H1 (cell line): ENCODE results near the gene CCDC178. TPM values are rescaled to one million over a fixed set of nuclear protein-coding genes. Genes with fewer than 3 reads are reported as not detected.

Experiments
- CTCF ChIA-PET: fragments of 300-600 bp; sonication (Branson Sonifier 250); formaldehyde crosslinking; loops from one replicate; lab custom pipeline; 2021; ENCODE audit not compliant: partially characterized antibody; lab: Charles Lee
- POLR2A ChIA-PET: fragments of 300-600 bp; sonication (Branson Sonifier 250); formaldehyde crosslinking; loops from one replicate; lab custom pipeline; 2021; ENCODE audit warnings: inconsistent platforms; ENCODE audit not compliant: partially characterized antibody; lab: Charles Lee
- DNase-seq, 2 experiments: peaks; one replicate each; pipeline versions ENCODE4 v3.0.0 to v3.0.0-alpha.2; 2010 to 2022; ENCODE audit warnings: low spot score in 2 of 2, low read depth in 1 of 2, mixed read lengths in 1 of 2
- FAIRE-seq: peaks from 2 replicates; lab custom pipeline; 2011; peaks lifted over from hg19 to GRCh38; lab: Jason Lieb, UNC
- H2AFZ ChIP-seq: 2 replicates; pipeline ENCODE4 v1.8.1; 2012; ENCODE audit warnings: low read length, inconsistent platforms
- H2AK5ac ChIP-seq: 2 replicates; pipeline ENCODE4 v1.6.1; 2013; ENCODE audit warnings: low read depth, low read length
- H2BK120ac ChIP-seq: replicated peaks from 2 replicates; pipeline ENCODE3; 2013; ENCODE audit warnings: low read depth, low read length, inconsistent platforms
- H2BK12ac ChIP-seq: 2 replicates; pipeline ENCODE4 v1.6.1; 2013; ENCODE audit warnings: low read depth, low read length
- H2BK15ac ChIP-seq: 2 replicates; pipeline ENCODE4 v1.6.1; 2013; ENCODE audit warnings: low read length
- H2BK20ac ChIP-seq: 2 replicates; pipeline ENCODE4 v1.6.1; 2013; ENCODE audit warnings: low read length
- H2BK5ac ChIP-seq: 2 replicates; pipeline ENCODE4 v1.6.1; 2013; ENCODE audit warnings: low read depth, low read length
- H3K14ac ChIP-seq: 2 replicates; pipeline ENCODE4 v1.6.1; 2013; ENCODE audit warnings: inconsistent platforms; ENCODE audit not compliant: insufficient read length
- H3K18ac ChIP-seq: 2 replicates; pipeline ENCODE4 v1.6.1; 2013; ENCODE audit warnings: low read length; ENCODE audit errors: extremely low read depth
- H3K23ac ChIP-seq: 2 replicates; pipeline ENCODE4 v1.6.1; 2013; ENCODE audit warnings: inconsistent platforms; ENCODE audit not compliant: insufficient read length
- H3K23me2 ChIP-seq: 2 replicates; pipeline ENCODE4 v1.6.1; 2013; ENCODE audit warnings: low read depth, low read length
- H3K27ac ChIP-seq: 2 replicates; pipeline ENCODE4 v1.6.1; 2011; ENCODE audit warnings: low read depth, low read length, inconsistent platforms
- H3K27me3 ChIP-seq, 4 experiments: replicated peaks in 1 of 4; 1 replicate in 1 of 4; 2 replicates in 3 of 4; pipeline versions ENCODE4 v1.6.1 to v1.8.1; 2011 to 2013; ENCODE audit warnings: low read length in 3 of 4, mild to moderate bottlenecking in 3 of 4, inconsistent platforms in 2 of 4, mixed read lengths in 2 of 4, moderate library complexity in 1 of 4; ENCODE audit not compliant: control insufficient read depth in 3 of 4, insufficient read depth in 3 of 4; ENCODE audit errors: extremely low read depth in 1 of 4
- H3K36me3 ChIP-seq, 4 experiments: 2 replicates each; pipeline versions ENCODE4 v1.6.1 to v1.8.1; 2011 to 2013; ENCODE audit warnings: mild to moderate bottlenecking in 4 of 4, low read length in 3 of 4, moderate library complexity in 2 of 4, control low read depth in 1 of 4, inconsistent platforms in 1 of 4; ENCODE audit not compliant: insufficient read depth in 4 of 4, control insufficient read depth in 2 of 4
- H3K4ac ChIP-seq: replicated peaks from 2 replicates; pipeline ENCODE3; 2013; ENCODE audit warnings: low read length, low read depth, mixed read lengths, inconsistent platforms; ENCODE audit not compliant: insufficient read length
- H3K4me1 ChIP-seq, 4 experiments: replicated peaks in 1 of 4; 1 replicate in 1 of 4; 2 replicates in 3 of 4; pipeline versions ENCODE4 v1.6.1 to v1.8.1; 2011 to 2013; ENCODE audit warnings: low read length in 3 of 4, inconsistent platforms in 2 of 4, mixed read lengths in 1 of 4; ENCODE audit not compliant: insufficient read depth in 4 of 4, control insufficient read depth in 3 of 4
- H3K4me2 ChIP-seq, 2 experiments: 2 replicates each; pipeline versions ENCODE4 v1.6.1 to v1.8.1; 2011 to 2013; ENCODE audit warnings: low read depth in 2 of 2, low read length in 2 of 2, control low read depth in 1 of 2, inconsistent platforms in 1 of 2, mild to moderate bottlenecking in 1 of 2; ENCODE audit not compliant: insufficient read depth in 1 of 2
- H3K4me3 ChIP-seq, 4 experiments: fragments of 200-600, 300-600 bp in 1 of 4; sonication (generic), shearing (Covaris generic), sonication (Bioruptor Twin) in 1 of 4; 2 replicates each; pipeline versions ENCODE4 v1.5.1 to v1.8.1; 2011 to 2016; ENCODE audit warnings: low read length in 4 of 4, low read depth in 3 of 4, control low read depth in 2 of 4, inconsistent platforms in 2 of 4, mild to moderate bottlenecking in 2 of 4, mixed read lengths in 1 of 4, moderate library complexity in 1 of 4; ENCODE audit not compliant: insufficient read depth in 2 of 4; ENCODE audit errors: extremely low read depth in 1 of 4
- H3K56ac ChIP-seq: replicated peaks from 2 replicates; pipeline ENCODE3; 2013; ENCODE audit warnings: low read depth, mild to moderate bottlenecking, mixed read lengths, low read length, inconsistent platforms; ENCODE audit not compliant: insufficient read length
- H3K79me1 ChIP-seq: 2 replicates; pipeline ENCODE4 v1.6.1; 2013; ENCODE audit warnings: low read depth, low read length, control low read depth
- H3K79me2 ChIP-seq, 2 experiments: 2 replicates each; pipeline versions ENCODE4 v1.6.1 to v1.8.1; 2012 to 2013; ENCODE audit warnings: low read length in 2 of 2, mild to moderate bottlenecking in 2 of 2, inconsistent platforms in 1 of 2; ENCODE audit not compliant: insufficient read depth in 2 of 2, control insufficient read depth in 1 of 2
- H3K9ac ChIP-seq, 4 experiments: replicated peaks in 1 of 4; 1 replicate in 1 of 4; 2 replicates in 3 of 4; pipeline versions ENCODE4 v1.6.1 to v1.8.1; 2011 to 2013; ENCODE audit warnings: low read depth in 3 of 4, low read length in 3 of 4, control low read depth in 2 of 4, mild to moderate bottlenecking in 2 of 4, moderate library complexity in 2 of 4, inconsistent platforms in 1 of 4; ENCODE audit errors: extremely low read depth in 1 of 4
- H3K9me3 ChIP-seq, 2 experiments: 2 replicates each; pipeline versions ENCODE4 v1.6.1 to v1.8.1; 2012 to 2013; ENCODE audit warnings: mild to moderate bottlenecking in 2 of 2, moderate library complexity in 2 of 2, control low read depth in 1 of 2, inconsistent platforms in 1 of 2, low read depth in 1 of 2, low read length in 1 of 2, mixed read lengths in 1 of 2; ENCODE audit not compliant: insufficient read depth in 2 of 2
- H4K20me1 ChIP-seq, 2 experiments: replicated peaks in 1 of 2; 2 replicates each; pipeline versions ENCODE3 to v1.8.1; 2011 to 2013; ENCODE audit warnings: inconsistent platforms in 2 of 2, low read length in 2 of 2, mild to moderate bottlenecking in 1 of 2; ENCODE audit not compliant: insufficient read depth in 2 of 2, control insufficient read depth in 1 of 2
- H4K5ac ChIP-seq: 2 replicates; pipeline ENCODE4 v1.6.1; 2013; ENCODE audit warnings: low read length, low read depth, mixed read lengths, inconsistent platforms; ENCODE audit not compliant: insufficient read length
- H4K8ac ChIP-seq: 2 replicates; pipeline ENCODE4 v1.8.0; 2013; ENCODE audit warnings: mild to moderate bottlenecking, moderate library complexity, low read length, inconsistent platforms; ENCODE audit not compliant: insufficient read depth; ENCODE audit errors: extremely low read depth
- H4K91ac ChIP-seq: replicated peaks from 2 replicates; pipeline ENCODE3; 2013; ENCODE audit warnings: low read length, mixed read lengths, inconsistent platforms; ENCODE audit not compliant: insufficient read length
- BACH1 ChIP-seq: IDR thresholded peaks from 2 replicates; pipeline ENCODE4 v1.6.1; 2012; ENCODE audit warnings: low read length, improper control_type of control experiment
- CBX8 ChIP-seq: fragments of 300-800, 300-1000 bp; sonication (generic); IDR thresholded peaks from 2 replicates; pipeline ENCODE4 v1.7.1; 2016; ENCODE audit warnings: low read depth, low read length, borderline replicate concordance
- CHD1 ChIP-seq: IDR thresholded peaks from 2 replicates; pipeline ENCODE4 v1.6.1; 2012; ENCODE audit warnings: low read depth, low read length, improper control_type of control experiment
- EGR1 ChIP-seq: IDR thresholded peaks from 2 replicates; pipeline ENCODE4 v1.6.1; 2011; ENCODE audit warnings: low read depth, low read length, borderline replicate concordance
- EP300 ChIP-seq, 2 experiments: IDR thresholded peaks; 1 replicate in 1 of 2; 2 replicates in 1 of 2; pipeline ENCODE4 v1.6.1; 2011 to 2012; ENCODE audit warnings: low read depth in 2 of 2, low read length in 2 of 2, mild to moderate bottlenecking in 2 of 2, borderline replicate concordance in 1 of 2, inconsistent platforms in 1 of 2, moderate library complexity in 1 of 2
- GTF2F1 ChIP-seq: IDR thresholded peaks from 2 replicates; pipeline ENCODE4 v1.6.1; 2012; ENCODE audit warnings: low read depth, low read length, improper control_type of control experiment, borderline replicate concordance
- HDAC2 ChIP-seq, 2 experiments: fragments of 300-600 bp in 1 of 2; sonication (generic) in 1 of 2; IDR thresholded peaks; 2 replicates each; pipeline ENCODE4 v1.6.1; 2011 to 2012; ENCODE audit warnings: low read depth in 2 of 2, low read length in 2 of 2, mild to moderate bottlenecking in 2 of 2, moderate library complexity in 2 of 2, borderline replicate concordance in 1 of 2, inconsistent platforms in 1 of 2
- RBBP5 ChIP-seq: IDR thresholded peaks from 2 replicates; pipeline ENCODE4 v1.7.1; 2012; ENCODE audit warnings: low read depth, mild to moderate bottlenecking, inconsistent platforms, low read length, moderate library complexity, borderline replicate concordance
- SP2 ChIP-seq: IDR thresholded peaks from 2 replicates; pipeline ENCODE4 v1.6.1; 2012; ENCODE audit warnings: mild to moderate bottlenecking, low read length, inconsistent platforms
- SRF ChIP-seq: IDR thresholded peaks from 2 replicates; pipeline ENCODE4 v1.6.1; 2011; ENCODE audit warnings: mild to moderate bottlenecking, low read depth, low read length, moderate library complexity
- TAF7 ChIP-seq: optimal IDR thresholded peaks from 2 replicates; pipeline ENCODE3; 2011; ENCODE audit warnings: low read depth, mild to moderate bottlenecking, inconsistent platforms, low read length, moderate library complexity, borderline replicate concordance
- WGBS, 2 experiments: shearing (Covaris generic) in 1 of 2; methylation state at CpG; one replicate each; pipeline versions ENCODE4 v1.1.6 to v1.1.7; 2013 to 2015; ENCODE audit warnings: low lambda C conversion rate in 2 of 2, mixed read lengths in 2 of 2, inconsistent platforms in 1 of 2, low coverage in 1 of 2, missing lambda C conversion rate in 1 of 2; ENCODE audit not compliant: insufficient replicate concordance in 2 of 2, insufficient coverage in 1 of 2, insufficient read length in 1 of 2; ENCODE audit errors: extremely low coverage in 1 of 2, missing lambda C conversion rate in 1 of 2; 5-methylcytosine and 5-hydroxymethylcytosine counted together
- polyA plus RNA-seq, 7 experiments: library from polyadenylated mRNA; depleted of rRNA in 3 of 7; stranded (reverse) in 5 of 7; unstranded in 2 of 7; fragments of >200 nt in 5 of 7; fragments of 200-250 nt in 2 of 7; gene quantifications; 1 replicate in 5 of 7; 2 replicates in 1 of 7; 4 replicates in 1 of 7; pipeline versions ENCODE4 v1.2.1 to v1.2.3, GENCODE V29; 2011 to 2013; ENCODE audit warnings: missing spikeins in 2 of 7, mixed read lengths in 2 of 7
- total RNA-seq: library from RNA; stranded (reverse); fragmentation: NEBNext Ultra II Directional; extraction: Animal tissue kit (Norgen Biotek cat#: 25700); gene quantifications from 2 replicates; pipeline ENCODE4 v1.2.1, GENCODE V29; 2021
- TF ChIP-seq, protein P1 (sequence below): IDR thresholded peaks from 2 replicates; pipeline ENCODE4 v1.6.1; 2012; ENCODE audit warnings: low read length, inconsistent platforms

Gene CCDC178
- total and polyA plus RNA-seq, 2 of the 8 experiments (the other 6 are each of a cell fraction or from before 2014, with no cell fraction given), result not detected

DNA sequence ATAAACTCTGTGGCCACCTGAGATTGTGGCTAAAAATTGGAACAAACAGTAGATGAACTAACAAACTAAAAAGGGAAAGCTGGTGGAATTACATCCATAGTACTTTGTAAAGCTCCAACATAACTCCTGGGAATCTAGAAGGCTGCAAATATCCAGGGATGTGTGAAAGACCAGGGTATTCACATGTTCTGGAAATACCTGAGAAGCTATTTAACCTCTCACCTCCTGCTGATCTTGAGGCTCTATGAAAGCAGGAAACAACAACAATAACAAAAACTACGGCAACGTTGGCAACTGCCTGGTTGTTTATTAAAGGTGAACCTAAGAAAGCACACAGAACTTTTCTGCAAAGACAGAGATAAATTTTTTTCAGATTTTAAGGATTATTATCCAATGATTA lies 171.3 kb downstream of the CCDC178 start:
- H4K20me1 ChIP-seq, result no peaks in the 10 kb centered on the region
- H2AK5ac ChIP-seq, result no peak overlapping the region
- H2BK15ac ChIP-seq, result no peak overlapping the region
- H2AFZ ChIP-seq, result peak overlapping the region; percentile 7
- H3K23ac ChIP-seq, result no peak overlapping the region
- no peak overlapping the region for H3K56ac ChIP-seq
- no peaks in the 10 kb centered on the region for H3K23me2 ChIP-seq
- no peak overlapping the region for H4K8ac ChIP-seq
- no peak overlapping the region for H2BK5ac ChIP-seq
- no peak overlapping the region for H2BK20ac ChIP-seq
- no peak overlapping the region for H3K18ac ChIP-seq
- H3K27ac ChIP-seq, result no peak overlapping the region; the same call in 1 of the 2 replicates
- H2BK12ac ChIP-seq, result no peak overlapping the region
- H3K9ac ChIP-seq, result no peak overlapping the region; a peak in 1 of 7 replicates
- no peak overlapping the region for H4K91ac ChIP-seq
- H3K9me3 ChIP-seq, result no peaks in the 10 kb centered on the region
- 43% methylated on average over 2 of the region's 2 CpGs; no CpG with 5 or more reads in 1 of the 2 experiments for WGBS, 2 experiments
- FAIRE-seq, result no peak
- no peak for DNase-seq
- ChIA-PET POLR2A (interaction anchor here (0.7 kb wide), 1 partner anchor 29 kb away, joined by 3 read pairs; no protein-coding TSS in a partner anchor), CTCF (interaction anchor here (1.0 kb wide), 1 partner anchor 37 kb away, joined by 4 read pairs; no protein-coding TSS in a partner anchor)
- no peaks in the 10 kb centered on the region for H3K36me3 ChIP-seq
- no peaks in the 10 kb centered on the region for H3K27me3 ChIP-seq
- H4K5ac ChIP-seq, result no peak overlapping the region
- no peaks in the 10 kb centered on the region for H3K4me1 ChIP-seq
- no peak overlapping the region for H2BK120ac ChIP-seq
- H3K79me1 ChIP-seq, result no peaks in the 10 kb centered on the region
- H3K4me3 ChIP-seq, result no peak overlapping the region
- peak overlapping the region in 1 of 2 experiments; percentile 14; a peak in 1 of 4 replicates for H3K4me2 ChIP-seq
- H3K79me2 ChIP-seq, result no peaks in the 10 kb centered on the region
- no peak overlapping the region for H3K14ac ChIP-seq
- no peak overlapping the region for H3K4ac ChIP-seq
- TF ChIP-seq SRF (no peak), SP2 (no peak), GTF2F1 (no peak), BACH1 (no peak), EGR1 (no peak), CHD1 (no peak), RBBP5 (no peak), HDAC2 (IDR thresholded peaks at IDR 0.05; ENCODE audit: borderline replicate concordance in 1 of 2, low read depth in 2 of 2, low read length in 2 of 2) (no peak), TAF7 (no peak), EP300 (IDR thresholded peaks at IDR 0.05; ENCODE audit: borderline replicate concordance in 1 of 2, low read depth in 2 of 2, low read length in 2 of 2) (no peak), CBX8 (no peak)
- TF ChIP-seq, protein P1, sequence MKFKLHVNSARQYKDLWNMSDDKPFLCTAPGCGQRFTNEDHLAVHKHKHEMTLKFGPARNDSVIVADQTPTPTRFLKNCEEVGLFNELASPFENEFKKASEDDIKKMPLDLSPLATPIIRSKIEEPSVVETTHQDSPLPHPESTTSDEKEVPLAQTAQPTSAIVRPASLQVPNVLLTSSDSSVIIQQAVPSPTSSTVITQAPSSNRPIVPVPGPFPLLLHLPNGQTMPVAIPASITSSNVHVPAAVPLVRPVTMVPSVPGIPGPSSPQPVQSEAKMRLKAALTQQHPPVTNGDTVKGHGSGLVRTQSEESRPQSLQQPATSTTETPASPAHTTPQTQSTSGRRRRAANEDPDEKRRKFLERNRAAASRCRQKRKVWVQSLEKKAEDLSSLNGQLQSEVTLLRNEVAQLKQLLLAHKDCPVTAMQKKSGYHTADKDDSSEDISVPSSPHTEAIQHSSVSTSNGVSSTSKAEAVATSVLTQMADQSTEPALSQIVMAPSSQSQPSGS, result no peak
